ENCODE measurements around the gene SLC18A2. TPM values are rescaled to one million over a fixed set of nuclear protein-coding genes. Genes with fewer than 3 reads are reported as not detected.
A peak's percentile ranks its signal among the peaks of the same experiment; 100 is the strongest.
"Not testable (repeated sequence)": the region's sequence is repeated elsewhere in the genome, so short reads cannot be mapped to it uniquely, and the experiment has no call there.

SLC18A2 gene
- total and polyA plus RNA-seq, 2 experiments from 2014 or later = 0.42 to 1.0 TPM

DNA sequence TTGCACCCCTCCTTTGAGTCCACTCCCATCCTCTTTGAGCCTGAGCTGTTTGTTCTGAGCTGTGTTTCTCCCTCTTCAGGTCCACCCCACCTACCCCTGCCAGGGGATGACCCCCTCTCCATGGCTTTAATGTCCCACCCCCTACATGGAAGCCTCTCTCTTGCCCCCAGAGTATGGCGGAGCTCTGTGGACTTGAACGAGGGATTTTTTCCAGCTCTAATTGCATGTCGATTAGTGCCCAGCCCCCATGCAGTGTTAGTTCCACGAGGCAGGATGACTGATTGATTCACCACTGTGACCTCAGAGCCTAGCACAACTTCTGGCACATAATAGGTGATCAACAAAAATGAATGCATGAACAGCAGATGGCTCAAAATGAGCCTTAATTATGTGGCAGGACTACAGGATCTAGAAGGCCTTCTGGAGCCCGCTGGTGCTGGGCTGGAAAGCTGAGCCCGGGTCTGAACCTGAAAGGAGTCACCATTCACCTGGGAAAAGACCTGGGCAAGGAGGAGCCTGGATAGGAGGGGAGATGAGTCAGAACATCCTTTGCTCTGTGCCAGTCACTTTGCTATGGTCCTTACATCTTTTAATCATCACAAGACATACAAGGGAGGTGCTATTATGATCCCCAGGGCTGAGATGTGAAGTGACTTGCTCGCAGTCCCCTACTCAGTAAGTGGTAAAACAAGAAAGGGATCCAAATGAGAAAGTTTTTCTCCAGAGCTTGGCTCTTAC lies 17.1 kb upstream of the SLC18A2 start:
- Histone ChIP-seq H3K27me3 (peaks cover 16% of the 10 kb centered on the region), H3K4me1 (ENCODE audit: low read depth) (no peaks in the 10 kb centered on the region), H3K9me3 (ENCODE audit: low read depth) (no peaks in the 10 kb centered on the region), H3K36me3 (no peaks in the 10 kb centered on the region), H3K27ac (no peak overlapping the region), H3K4me3 (no peak overlapping the region)
- no peak for DNase-seq (ENCODE audit: low read depth in 1 of 2, low spot score in 1 of 2)
- TF ChIP-seq, protein P1, sequence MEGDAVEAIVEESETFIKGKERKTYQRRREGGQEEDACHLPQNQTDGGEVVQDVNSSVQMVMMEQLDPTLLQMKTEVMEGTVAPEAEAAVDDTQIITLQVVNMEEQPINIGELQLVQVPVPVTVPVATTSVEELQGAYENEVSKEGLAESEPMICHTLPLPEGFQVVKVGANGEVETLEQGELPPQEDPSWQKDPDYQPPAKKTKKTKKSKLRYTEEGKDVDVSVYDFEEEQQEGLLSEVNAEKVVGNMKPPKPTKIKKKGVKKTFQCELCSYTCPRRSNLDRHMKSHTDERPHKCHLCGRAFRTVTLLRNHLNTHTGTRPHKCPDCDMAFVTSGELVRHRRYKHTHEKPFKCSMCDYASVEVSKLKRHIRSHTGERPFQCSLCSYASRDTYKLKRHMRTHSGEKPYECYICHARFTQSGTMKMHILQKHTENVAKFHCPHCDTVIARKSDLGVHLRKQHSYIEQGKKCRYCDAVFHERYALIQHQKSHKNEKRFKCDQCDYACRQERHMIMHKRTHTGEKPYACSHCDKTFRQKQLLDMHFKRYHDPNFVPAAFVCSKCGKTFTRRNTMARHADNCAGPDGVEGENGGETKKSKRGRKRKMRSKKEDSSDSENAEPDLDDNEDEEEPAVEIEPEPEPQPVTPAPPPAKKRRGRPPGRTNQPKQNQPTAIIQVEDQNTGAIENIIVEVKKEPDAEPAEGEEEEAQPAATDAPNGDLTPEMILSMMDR (IDR thresholded peaks at IDR 0.05; ENCODE audit: low read depth, low read length) = no peak

DNA sequence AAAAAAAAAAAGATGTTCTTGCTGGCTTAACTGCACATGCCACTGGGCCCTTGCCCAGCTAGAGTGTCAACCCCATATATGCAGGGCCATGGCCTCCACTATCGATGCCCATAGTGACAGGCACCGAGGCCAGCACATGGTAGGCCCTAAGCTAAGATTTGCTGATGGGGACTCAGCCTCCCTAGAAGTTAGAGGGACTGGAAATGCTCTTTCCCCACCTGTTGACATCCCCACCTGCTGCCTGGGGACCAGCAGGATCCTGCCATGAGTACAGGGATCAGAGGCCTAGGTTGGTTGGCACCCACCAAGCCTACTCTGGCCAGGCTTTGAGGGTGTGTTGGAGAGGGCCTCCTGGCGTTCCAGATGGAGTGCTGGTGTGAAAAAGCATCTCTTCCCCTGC lies 16.0 kb upstream of the SLC18A2 start:
- H3K27ac ChIP-seq = no peak overlapping the region
- H3K4me3 ChIP-seq = no peak overlapping the region
- H3K9me3 ChIP-seq (ENCODE audit: low read depth) = no peaks in the 10 kb centered on the region
- TF ChIP-seq, protein P1 (IDR thresholded peaks at IDR 0.05; ENCODE audit: low read depth, low read length) = no peak
- no peak for DNase-seq (ENCODE audit: low read depth in 1 of 2, low spot score in 1 of 2)
- H3K27me3 ChIP-seq = peaks cover 13% of the 10 kb centered on the region
- H3K4me1 ChIP-seq (ENCODE audit: low read depth) = no peaks in the 10 kb centered on the region
- no peaks in the 10 kb centered on the region for H3K36me3 ChIP-seq

DNA sequence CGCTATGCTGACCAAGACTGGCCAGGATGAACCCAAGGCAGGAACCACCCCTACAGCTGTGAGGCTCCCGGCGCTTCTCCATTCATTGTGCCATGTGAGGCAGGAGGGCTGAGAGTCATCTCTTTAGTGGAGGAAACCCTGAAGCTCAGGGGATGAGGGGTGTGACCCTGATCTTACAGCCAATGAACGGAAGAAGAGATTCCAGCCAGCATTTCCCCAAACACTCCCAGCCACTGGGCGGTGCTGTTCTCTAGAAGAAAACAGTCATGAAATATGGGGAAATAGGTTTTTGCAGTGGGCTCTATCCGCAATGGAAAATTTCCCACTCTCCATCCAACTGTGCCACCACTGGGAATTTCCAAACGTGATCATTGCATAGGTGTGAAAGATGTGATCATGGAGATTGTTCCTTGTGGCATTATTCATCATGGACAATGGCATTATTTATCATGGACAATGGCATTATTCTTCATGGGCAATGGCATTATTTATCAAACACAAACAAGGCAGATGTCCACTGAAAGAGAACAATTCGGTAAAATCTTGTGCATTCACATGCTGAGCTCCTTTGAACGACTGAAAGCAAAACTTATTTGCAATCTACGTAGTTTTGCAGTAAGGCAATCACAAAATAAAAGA lies 14.0 kb upstream of the SLC18A2 start:
- H3K4me1 ChIP-seq (ENCODE audit: low read depth) = no peaks in the 10 kb centered on the region
- DNase-seq (ENCODE audit: low read depth in 1 of 2, low spot score in 1 of 2) = peak; percentile 52 to 70
- TF ChIP-seq, protein P1 (IDR thresholded peaks at IDR 0.05; ENCODE audit: low read depth, low read length) = peak; percentile 63
- no peaks in the 10 kb centered on the region for H3K9me3 ChIP-seq (ENCODE audit: low read depth)
- H3K4me3 ChIP-seq = no peak overlapping the region
- no peak overlapping the region for H3K27ac ChIP-seq
- no peaks in the 10 kb centered on the region for H3K36me3 ChIP-seq
- H3K27me3 ChIP-seq = peaks cover 23% of the 10 kb centered on the region

DNA sequence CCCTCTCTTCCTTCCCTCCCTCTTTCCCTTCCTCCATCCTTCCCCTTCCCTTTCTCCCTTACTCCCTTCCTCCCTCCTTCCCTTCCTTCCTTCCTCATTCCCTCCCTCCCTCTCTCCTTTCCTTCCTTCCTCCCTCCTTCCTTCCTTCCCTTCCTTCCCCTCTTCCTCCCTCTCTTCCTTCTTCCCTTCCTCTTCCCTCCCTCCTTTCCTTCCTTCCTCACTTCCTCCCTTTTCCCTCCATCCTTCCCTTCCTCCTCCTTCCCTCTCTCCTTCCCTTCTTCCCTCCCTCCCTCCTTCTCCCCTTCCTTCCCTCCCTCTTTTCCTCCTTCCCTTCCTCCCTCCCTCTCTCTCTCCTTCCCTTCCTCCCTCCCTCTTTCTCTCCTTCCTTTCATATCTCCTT lies 12.7 kb upstream of the SLC18A2 start:
- Histone ChIP-seq H3K9me3 (ENCODE audit: low read depth) (no peaks in the 10 kb centered on the region), H3K27me3 (peaks cover 30% of the 10 kb centered on the region), H3K27ac (no peak overlapping the region), H3K4me3 (no peak overlapping the region), H3K36me3 (no peaks in the 10 kb centered on the region), H3K4me1 (ENCODE audit: low read depth) (no peaks in the 10 kb centered on the region)
- no peak for DNase-seq (ENCODE audit: low read depth in 1 of 2, low spot score in 1 of 2)
- TF ChIP-seq, protein P1 (IDR thresholded peaks at IDR 0.05; ENCODE audit: low read depth, low read length) = no peak

DNA sequence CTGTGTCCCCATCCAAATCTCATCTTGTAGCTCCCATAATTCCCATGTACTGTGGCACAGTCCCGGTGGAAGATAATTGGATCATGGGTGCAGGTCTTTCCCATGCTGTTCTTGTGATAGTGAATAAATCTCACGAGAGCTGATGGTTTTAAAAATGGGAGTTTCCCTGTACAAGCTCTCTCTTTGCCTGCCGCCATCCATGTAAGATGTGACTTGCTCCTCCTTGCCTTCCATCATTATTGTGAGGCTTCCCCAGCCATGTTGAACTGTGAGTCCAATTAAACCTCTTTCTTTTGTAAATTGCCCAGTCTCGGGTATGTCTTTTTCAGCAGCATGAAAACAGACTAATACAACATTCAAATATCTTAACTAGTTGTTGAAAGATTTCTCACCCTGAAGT lies 10.8 kb upstream of the SLC18A2 start:
- not testable (repeated sequence) for H3K27ac ChIP-seq; DNase-seq (ENCODE audit: low read depth in 1 of 2, low spot score in 1 of 2); H3K4me1 ChIP-seq (ENCODE audit: low read depth); H3K4me3 ChIP-seq; H3K9me3 ChIP-seq (ENCODE audit: low read depth); H3K36me3 ChIP-seq
- peaks cover 35% of the 10 kb centered on the region for H3K27me3 ChIP-seq

DNA sequence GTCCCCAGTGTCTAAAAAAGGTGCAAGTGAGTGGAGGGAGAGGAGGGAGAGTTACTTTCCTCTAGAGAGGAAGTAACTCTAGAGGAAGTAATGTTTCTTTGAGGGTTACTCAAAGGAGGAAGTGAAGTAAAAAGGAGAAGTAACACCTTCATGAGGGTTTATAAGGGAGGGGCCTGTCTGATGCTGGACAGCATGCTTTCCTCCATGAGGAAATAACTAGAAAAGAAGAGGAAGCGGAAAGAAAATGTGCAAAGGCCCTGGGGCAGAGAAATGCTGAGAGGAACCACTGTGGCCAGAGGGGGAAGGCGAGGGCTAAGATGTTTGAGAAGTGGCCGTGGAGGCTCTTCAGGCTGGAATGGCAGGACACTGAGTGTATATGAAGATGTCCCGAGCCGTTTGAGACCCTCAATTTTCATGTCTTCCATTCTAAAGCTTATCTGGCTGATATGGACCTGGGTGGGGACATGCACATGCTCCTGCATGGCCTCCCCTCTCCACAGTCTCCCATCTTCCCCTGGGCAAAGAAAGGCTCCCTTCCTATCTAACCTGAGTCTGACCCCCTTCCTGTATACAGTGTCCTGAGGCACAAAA lies 3.4 kb upstream of the SLC18A2 start:
- H3K27me3 ChIP-seq = peaks cover 42% of the 10 kb centered on the region
- H3K36me3 ChIP-seq = no peaks in the 10 kb centered on the region
- no peak for DNase-seq (ENCODE audit: low read depth in 1 of 2, low spot score in 1 of 2)
- peaks cover 5% of the 10 kb centered on the region for H3K4me1 ChIP-seq (ENCODE audit: low read depth)
- no peak overlapping the region for H3K27ac ChIP-seq
- no peak overlapping the region for H3K4me3 ChIP-seq
- H3K9me3 ChIP-seq (ENCODE audit: low read depth) = no peaks in the 10 kb centered on the region
- TF ChIP-seq, protein P1 (IDR thresholded peaks at IDR 0.05; ENCODE audit: low read depth, low read length) = no peak

Measured in cardiac muscle cell (in vitro differentiated cells and primary cell).